ENCODE measurements around the gene AKIRIN2.

AKIRIN2 gene

DNA sequence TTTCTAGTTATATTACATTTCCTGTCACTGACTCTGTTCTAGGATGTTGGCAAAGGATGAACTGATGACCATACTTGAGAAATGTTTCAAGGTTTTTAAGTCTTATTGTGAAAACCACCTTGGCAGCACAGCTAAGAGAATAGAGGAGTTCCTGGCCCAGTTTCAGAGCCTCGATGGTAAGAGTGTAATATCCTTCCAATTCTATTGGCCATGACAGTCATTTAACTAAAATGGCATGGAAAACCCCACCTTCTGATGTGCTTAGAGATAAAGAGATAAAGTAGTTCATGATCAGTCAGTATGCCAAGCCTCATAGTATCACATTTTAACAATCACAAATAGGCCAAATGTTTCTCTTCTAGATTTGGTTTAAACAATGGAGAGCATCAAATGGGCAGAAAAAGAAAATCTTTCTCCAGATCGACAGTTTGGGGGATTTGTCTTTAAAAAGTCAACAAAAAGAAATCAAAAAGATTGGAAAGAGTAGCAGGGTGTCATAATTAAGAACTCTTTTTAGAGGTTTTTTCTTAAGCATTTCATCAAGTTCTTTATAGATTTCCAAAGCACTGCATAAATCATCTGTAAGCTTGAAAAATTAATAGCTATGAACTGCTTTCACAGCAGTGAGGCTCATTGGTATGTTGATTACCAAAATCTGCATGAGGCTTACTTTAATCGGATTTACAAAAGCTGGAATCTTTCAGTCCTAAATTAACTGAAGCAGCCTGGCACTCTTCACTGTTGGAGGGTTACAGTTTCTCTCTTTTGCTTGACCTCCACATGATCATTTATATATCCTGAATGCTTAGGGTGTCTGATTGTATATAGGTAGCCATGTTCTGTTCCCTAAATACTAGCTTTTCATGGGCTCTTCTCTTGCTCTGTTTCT lies 48.7 kb downstream of the AKIRIN2 start:
- DNase-seq = peak; percentile 67

DNA sequence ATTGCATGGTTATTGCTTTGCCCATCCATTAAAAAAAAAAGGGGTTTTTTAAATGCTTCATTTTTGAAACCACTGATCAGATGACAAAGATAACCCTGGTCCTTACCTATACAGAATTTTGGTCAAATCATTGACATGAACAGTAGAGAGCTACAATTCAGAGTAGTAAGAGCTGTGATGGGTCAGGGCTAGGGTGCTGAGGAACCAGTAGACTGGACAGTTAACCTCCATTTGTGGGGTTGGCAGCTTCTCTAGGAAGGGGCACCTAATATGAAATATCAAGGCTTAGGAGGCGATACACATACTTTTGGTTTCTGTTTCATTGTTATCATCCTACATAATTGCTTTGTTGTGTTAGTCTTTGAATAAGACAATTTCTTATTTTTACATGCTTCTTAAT lies 57.0 kb downstream of the AKIRIN2 start:
- DNase-seq = peak; percentile 7

DNA sequence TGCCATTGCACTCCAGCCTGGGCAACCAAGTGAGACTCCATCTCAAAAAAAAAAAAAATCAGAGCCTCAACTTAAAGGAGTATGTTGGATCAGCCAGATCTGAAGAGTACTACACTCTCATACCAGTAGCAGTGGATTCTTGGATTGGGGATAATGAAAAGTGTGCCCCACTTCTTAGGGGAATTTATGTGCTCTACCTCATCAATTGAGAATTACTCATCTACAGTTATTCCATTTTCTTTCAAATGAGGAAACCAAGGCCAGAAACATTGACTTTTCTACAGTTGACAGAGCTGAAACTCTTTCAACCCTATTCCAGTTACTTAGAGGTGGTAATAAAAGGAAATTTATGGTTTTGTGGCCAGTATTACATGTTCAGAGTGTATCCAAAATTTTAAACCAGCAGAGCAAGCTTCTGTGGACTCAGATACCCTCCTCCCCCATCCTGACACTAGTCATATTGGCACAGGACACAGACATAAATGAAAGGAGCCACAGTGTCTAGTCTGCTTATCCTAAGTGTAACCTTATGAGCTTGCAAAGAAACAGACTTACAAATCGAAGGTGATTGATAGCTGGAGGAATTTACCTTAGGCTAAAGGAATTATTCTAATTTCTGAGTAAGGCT lies 60.9 kb downstream of the AKIRIN2 start:
- DNase-seq = peak; percentile 42

- no peak for DNase-seq
Observed at GRCh38 chr6:87639373-87639772, 62.7 kb downstream of the AKIRIN2 start.

- no peak for DNase-seq
Observed at GRCh38 chr6:87637106-87637505, 64.9 kb downstream of the AKIRIN2 start.

- DNase-seq = no peak
Observed at GRCh38 chr6:87636315-87636714, 65.7 kb downstream of the AKIRIN2 start.

- DNase-seq = no peak
Observed at GRCh38 chr6:87633851-87634250, 68.2 kb downstream of the AKIRIN2 start.

GRCh38 chr6:87630746-87631145 lies 71.3 kb downstream of the AKIRIN2 start:
- DNase-seq = no peak

DNA sequence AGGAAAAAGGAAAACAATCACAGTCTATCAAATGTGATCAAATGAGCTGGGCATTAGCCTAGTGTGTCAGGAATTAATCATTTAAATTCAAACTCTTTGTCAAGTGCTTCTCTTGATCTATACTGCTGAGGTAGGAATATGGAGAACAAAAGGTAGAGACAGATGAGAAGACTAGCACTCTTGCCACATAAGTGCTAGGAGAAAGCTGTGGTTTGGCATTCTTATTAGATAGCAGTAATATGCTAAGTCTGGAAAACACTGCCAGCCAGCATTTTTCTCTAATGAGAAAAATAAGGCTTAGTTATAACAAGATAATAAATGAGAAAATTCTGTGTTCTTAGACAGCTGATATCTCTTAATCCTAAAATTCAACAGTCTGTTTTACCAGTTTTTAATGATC lies 73.2 kb downstream of the AKIRIN2 start:
- DNase-seq = no peak

- DNase-seq = no peak
Observed at GRCh38 chr6:87628424-87628823, 73.6 kb downstream of the AKIRIN2 start.

Data from activated CD4-positive, alpha-beta T cell treated with anti-CD3 and anti-CD28 coated beads, Interleukin-2, amount 50 U/mL, for 16 hours (primary cell).